WTC11 (cell line): Measurements from ENCODE around the gene TTC28. TPM values are rescaled to one million over a fixed set of nuclear protein-coding genes. Genes with fewer than 3 reads are reported as not detected.
"Not testable (repeated sequence)": the region's sequence is repeated elsewhere in the genome, so short reads cannot be mapped to it uniquely, and the experiment has no call there.

Experiments
- ATAC-seq: fragments of 200-7000 bp; cut with Tn5 transposase; 2 replicates; pipeline ENCODE4 v1.10.0; 2021; ENCODE audit warnings: mild to moderate bottlenecking, moderate library complexity
- CTCF ChIA-PET: fragments of 300-600 bp; sonication (Branson Sonifier 250); formaldehyde crosslinking; loops from one replicate; lab custom pipeline; 2021; ENCODE audit warnings: antibody characterized with exemption; lab: Charles Lee
- POLR2A ChIA-PET: fragments of 350-600 bp; sonication (Branson Sonifier 250); formaldehyde crosslinking; loops from one replicate; lab custom pipeline; 2021; ENCODE audit warnings: antibody characterized with exemption; lab: Charles Lee
- DNase-seq: peaks from one replicate; pipeline ENCODE4 v3.0.0; 2021; ENCODE audit warnings: low spot score
- H3K27ac Mint-ChIP-seq: 2 replicates; pipeline ENCODE4 v1.8.0; 2021; ENCODE audit warnings: mixed read lengths
- H3K27me3 Mint-ChIP-seq: 2 replicates; pipeline ENCODE4 v1.8.0; 2021; ENCODE audit warnings: low read depth, mild to moderate bottlenecking, moderate library complexity, mixed read lengths
- H3K36me3 Mint-ChIP-seq: 2 replicates; pipeline ENCODE4 v1.8.0; 2021; ENCODE audit warnings: mixed read lengths
- H3K4me1 Mint-ChIP-seq: 2 replicates; pipeline ENCODE4 v1.8.0; 2022; ENCODE audit warnings: mixed read lengths
- H3K4me3 Mint-ChIP-seq: 2 replicates; pipeline ENCODE4 v1.8.0; 2021; ENCODE audit warnings: mild to moderate bottlenecking, moderate library complexity, mixed read lengths
- H3K9me3 Mint-ChIP-seq: 2 replicates; pipeline ENCODE4 v1.8.0; 2021; ENCODE audit warnings: mixed read lengths
- AFF4 ChIP-seq: sonication (generic); formaldehyde crosslinking; IDR thresholded peaks from 2 replicates; pipeline ENCODE4 v1.8.1; 2023; ENCODE audit warnings: mild to moderate bottlenecking, missing genetic modification reagents, borderline replicate concordance
- ARID4B ChIP-seq: sonication (generic); formaldehyde crosslinking; IDR thresholded peaks from 2 replicates; pipeline ENCODE4 v1.8.0; 2023; ENCODE audit warnings: missing genetic modification reagents, mild to moderate bottlenecking, borderline replicate concordance
- HMGA2 ChIP-seq: fragments of 250-450 bp; sonication (Bioruptor Pico); IDR thresholded peaks from 2 replicates; pipeline ENCODE4 v1.4.0; 2021; ENCODE audit warnings: mild to moderate bottlenecking, moderate library complexity
- NFYB ChIP-seq: sonication (generic); formaldehyde crosslinking; conservative IDR thresholded peaks from 2 replicates; pipeline ENCODE4 v1.8.0; 2022; ENCODE audit warnings: low read depth, missing genetic modification reagents
- OVOL2 ChIP-seq: fragments of 250-450 bp; sonication (Bioruptor Pico); IDR thresholded peaks from 2 replicates; pipeline ENCODE4 v1.9.0; 2021; ENCODE audit warnings: mild to moderate bottlenecking, borderline replicate concordance
- SOX15 ChIP-seq: fragments of 250-450 bp; sonication (Bioruptor Pico); IDR thresholded peaks from 2 replicates; pipeline ENCODE4 v1.9.0; 2021; ENCODE audit warnings: mild to moderate bottlenecking
- SP1 ChIP-seq: sonication (generic); formaldehyde crosslinking; conservative IDR thresholded peaks from 2 replicates; pipeline ENCODE4 v1.8.1; 2022; ENCODE audit warnings: missing genetic modification reagents
- ZMAT4 ChIP-seq: fragments of 250-450 bp; sonication (Bioruptor Pico); IDR thresholded peaks from 2 replicates; pipeline ENCODE4 v1.9.0; 2021; ENCODE audit warnings: mild to moderate bottlenecking
- ZNF423 ChIP-seq: fragments of 250-450 bp; sonication (Bioruptor Pico); IDR thresholded peaks from 2 replicates; pipeline ENCODE4 v2.1.2; 2022; ENCODE audit warnings: mild to moderate bottlenecking, moderate library complexity
- total RNA-seq: library from RNA; stranded (reverse); gene quantifications from 3 replicates; pipeline ENCODE4 v1.2.3, GENCODE V29; 2021
- TF ChIP-seq, protein P1 (sequence below): sonication (generic); formaldehyde crosslinking; IDR thresholded peaks from 2 replicates; pipeline ENCODE4 v1.8.0; 2022; ENCODE audit warnings: mild to moderate bottlenecking, missing genetic modification reagents
- TF ChIP-seq, protein P2 (sequence below): sonication (generic); formaldehyde crosslinking; IDR thresholded peaks from 2 replicates; pipeline ENCODE4 v1.8.1; 2022; ENCODE audit warnings: missing genetic modification reagents, borderline replicate concordance
- TF ChIP-seq, protein P3 (sequence below): fragments of 250-450 bp; sonication (Bioruptor Pico); IDR thresholded peaks from 2 replicates; pipeline ENCODE4 v1.8.0; 2021; ENCODE audit warnings: mild to moderate bottlenecking
- TF ChIP-seq, protein P4 (sequence below): sonication (generic); formaldehyde crosslinking; IDR thresholded peaks from 2 replicates; pipeline ENCODE4 v1.8.1; 2022; ENCODE audit warnings: low read depth, missing genetic modification reagents, borderline replicate concordance
- TF ChIP-seq, protein P5 (sequence below): fragments of 250-450 bp; sonication (Bioruptor Pico); IDR thresholded peaks from 2 replicates; pipeline ENCODE4 v1.9.0; 2021; ENCODE audit warnings: mild to moderate bottlenecking, borderline replicate concordance

TTC28 gene
- total RNA-seq, 1 experiment from 2014 or later = 13.0 TPM

DNA sequence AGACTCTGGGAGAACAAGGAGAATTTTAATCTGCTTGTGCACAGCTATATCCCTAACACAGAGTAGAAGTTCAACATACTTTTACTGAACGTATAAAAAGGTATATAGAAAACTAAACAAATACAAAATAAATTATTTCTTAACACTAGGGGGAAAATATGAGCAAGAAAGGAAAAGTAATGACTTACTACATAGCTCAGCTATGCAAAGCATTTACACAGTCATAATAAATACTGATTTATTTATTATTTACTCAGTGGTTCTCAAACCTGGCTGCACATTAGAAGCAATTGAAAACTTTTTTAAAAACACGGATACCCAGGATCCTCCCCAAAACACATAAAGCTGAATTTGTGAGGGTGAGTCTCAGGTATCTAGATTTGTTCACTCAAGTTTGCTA, 182.5 kb downstream of the TTC28 start:
- H3K27me3 Mint-ChIP-seq = peaks cover 3% of the 10 kb centered on the region; the same call in 1 of the 2 replicates
- DNase-seq (no peak), ATAC-seq (no peak)
- H3K36me3 Mint-ChIP-seq = no peaks in the 10 kb centered on the region
- no peak overlapping the region for H3K4me3 Mint-ChIP-seq
- ChIA-PET POLR2A (no interaction called here), CTCF (interaction anchor here (1.1 kb wide), 1 partner anchor 445 kb away, joined by 4 read pairs; no protein-coding TSS in a partner anchor)
- no peaks in the 10 kb centered on the region for H3K4me1 Mint-ChIP-seq
- no peak overlapping the region for H3K27ac Mint-ChIP-seq
- no peak for TF ChIP-seq SOX15 (CRISPR knock-in tag)
- TF ChIP-seq SP1 (CRISPR knock-in tag) = no peak
- TF ChIP-seq NFYB (CRISPR knock-in tag) = no peak
- TF ChIP-seq OVOL2 (CRISPR knock-in tag) = no peak
- TF ChIP-seq, protein P1, sequence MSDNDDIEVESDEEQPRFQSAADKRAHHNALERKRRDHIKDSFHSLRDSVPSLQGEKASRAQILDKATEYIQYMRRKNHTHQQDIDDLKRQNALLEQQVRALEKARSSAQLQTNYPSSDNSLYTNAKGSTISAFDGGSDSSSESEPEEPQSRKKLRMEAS (CRISPR knock-in tag) = no peak
- TF ChIP-seq, protein P2, sequence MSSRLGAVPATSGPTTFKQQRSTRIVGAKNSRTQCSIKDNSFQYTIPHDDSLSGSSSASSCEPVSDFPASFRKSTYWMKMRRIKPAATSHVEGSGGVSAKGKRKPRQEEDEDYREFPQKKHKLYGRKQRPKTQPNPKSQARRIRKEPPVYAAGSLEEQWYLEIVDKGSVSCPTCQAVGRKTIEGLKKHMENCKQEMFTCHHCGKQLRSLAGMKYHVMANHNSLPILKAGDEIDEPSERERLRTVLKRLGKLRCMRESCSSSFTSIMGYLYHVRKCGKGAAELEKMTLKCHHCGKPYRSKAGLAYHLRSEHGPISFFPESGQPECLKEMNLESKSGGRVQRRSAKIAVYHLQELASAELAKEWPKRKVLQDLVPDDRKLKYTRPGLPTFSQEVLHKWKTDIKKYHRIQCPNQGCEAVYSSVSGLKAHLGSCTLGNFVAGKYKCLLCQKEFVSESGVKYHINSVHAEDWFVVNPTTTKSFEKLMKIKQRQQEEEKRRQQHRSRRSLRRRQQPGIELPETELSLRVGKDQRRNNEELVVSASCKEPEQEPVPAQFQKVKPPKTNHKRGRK = no peak
- TF ChIP-seq, protein P3, sequence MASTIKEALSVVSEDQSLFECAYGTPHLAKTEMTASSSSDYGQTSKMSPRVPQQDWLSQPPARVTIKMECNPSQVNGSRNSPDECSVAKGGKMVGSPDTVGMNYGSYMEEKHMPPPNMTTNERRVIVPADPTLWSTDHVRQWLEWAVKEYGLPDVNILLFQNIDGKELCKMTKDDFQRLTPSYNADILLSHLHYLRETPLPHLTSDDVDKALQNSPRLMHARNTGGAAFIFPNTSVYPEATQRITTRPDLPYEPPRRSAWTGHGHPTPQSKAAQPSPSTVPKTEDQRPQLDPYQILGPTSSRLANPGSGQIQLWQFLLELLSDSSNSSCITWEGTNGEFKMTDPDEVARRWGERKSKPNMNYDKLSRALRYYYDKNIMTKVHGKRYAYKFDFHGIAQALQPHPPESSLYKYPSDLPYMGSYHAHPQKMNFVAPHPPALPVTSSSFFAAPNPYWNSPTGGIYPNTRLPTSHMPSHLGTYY (CRISPR knock-in tag) = no peak
- no peak for TF ChIP-seq ZNF423
- no peak for TF ChIP-seq ARID4B (CRISPR knock-in tag)
- TF ChIP-seq, protein P4, sequence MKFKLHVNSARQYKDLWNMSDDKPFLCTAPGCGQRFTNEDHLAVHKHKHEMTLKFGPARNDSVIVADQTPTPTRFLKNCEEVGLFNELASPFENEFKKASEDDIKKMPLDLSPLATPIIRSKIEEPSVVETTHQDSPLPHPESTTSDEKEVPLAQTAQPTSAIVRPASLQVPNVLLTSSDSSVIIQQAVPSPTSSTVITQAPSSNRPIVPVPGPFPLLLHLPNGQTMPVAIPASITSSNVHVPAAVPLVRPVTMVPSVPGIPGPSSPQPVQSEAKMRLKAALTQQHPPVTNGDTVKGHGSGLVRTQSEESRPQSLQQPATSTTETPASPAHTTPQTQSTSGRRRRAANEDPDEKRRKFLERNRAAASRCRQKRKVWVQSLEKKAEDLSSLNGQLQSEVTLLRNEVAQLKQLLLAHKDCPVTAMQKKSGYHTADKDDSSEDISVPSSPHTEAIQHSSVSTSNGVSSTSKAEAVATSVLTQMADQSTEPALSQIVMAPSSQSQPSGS (CRISPR knock-in tag) = no peak
- TF ChIP-seq AFF4 (CRISPR knock-in tag) = no peak
- TF ChIP-seq ZMAT4 (CRISPR knock-in tag) = no peak
- TF ChIP-seq, protein P5, sequence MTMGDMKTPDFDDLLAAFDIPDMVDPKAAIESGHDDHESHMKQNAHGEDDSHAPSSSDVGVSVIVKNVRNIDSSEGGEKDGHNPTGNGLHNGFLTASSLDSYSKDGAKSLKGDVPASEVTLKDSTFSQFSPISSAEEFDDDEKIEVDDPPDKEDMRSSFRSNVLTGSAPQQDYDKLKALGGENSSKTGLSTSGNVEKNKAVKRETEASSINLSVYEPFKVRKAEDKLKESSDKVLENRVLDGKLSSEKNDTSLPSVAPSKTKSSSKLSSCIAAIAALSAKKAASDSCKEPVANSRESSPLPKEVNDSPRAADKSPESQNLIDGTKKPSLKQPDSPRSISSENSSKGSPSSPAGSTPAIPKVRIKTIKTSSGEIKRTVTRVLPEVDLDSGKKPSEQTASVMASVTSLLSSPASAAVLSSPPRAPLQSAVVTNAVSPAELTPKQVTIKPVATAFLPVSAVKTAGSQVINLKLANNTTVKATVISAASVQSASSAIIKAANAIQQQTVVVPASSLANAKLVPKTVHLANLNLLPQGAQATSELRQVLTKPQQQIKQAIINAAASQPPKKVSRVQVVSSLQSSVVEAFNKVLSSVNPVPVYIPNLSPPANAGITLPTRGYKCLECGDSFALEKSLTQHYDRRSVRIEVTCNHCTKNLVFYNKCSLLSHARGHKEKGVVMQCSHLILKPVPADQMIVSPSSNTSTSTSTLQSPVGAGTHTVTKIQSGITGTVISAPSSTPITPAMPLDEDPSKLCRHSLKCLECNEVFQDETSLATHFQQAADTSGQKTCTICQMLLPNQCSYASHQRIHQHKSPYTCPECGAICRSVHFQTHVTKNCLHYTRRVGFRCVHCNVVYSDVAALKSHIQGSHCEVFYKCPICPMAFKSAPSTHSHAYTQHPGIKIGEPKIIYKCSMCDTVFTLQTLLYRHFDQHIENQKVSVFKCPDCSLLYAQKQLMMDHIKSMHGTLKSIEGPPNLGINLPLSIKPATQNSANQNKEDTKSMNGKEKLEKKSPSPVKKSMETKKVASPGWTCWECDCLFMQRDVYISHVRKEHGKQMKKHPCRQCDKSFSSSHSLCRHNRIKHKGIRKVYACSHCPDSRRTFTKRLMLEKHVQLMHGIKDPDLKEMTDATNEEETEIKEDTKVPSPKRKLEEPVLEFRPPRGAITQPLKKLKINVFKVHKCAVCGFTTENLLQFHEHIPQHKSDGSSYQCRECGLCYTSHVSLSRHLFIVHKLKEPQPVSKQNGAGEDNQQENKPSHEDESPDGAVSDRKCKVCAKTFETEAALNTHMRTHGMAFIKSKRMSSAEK = no peak
- TF ChIP-seq HMGA2 = no peak
- no peaks in the 10 kb centered on the region for H3K9me3 Mint-ChIP-seq

DNA sequence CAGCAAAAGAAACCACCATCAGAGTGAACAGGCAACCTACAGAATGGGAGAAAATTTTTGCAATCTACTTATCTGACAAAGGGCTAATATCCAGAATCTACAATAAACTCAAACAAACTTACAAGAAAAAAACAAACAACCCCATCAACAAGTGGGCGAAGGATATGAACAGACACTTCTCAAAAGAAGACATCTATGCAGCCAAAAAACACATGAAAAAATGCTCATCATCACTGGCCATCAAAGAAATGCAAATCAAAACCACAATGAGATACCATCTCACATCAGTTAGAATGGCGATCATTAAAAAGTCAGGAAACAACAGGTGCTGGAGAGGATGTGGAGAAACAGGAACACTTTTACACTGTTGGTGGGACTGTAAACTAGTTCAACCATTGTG, 188.4 kb downstream of the TTC28 start:
- H3K27ac Mint-ChIP-seq, H3K4me3 Mint-ChIP-seq, H3K36me3 Mint-ChIP-seq, ATAC-seq, CTCF ChIA-PET, H3K4me1 Mint-ChIP-seq, POLR2A ChIA-PET, H3K27me3 Mint-ChIP-seq, DNase-seq: not testable (repeated sequence)
- peaks cover 12% of the 10 kb centered on the region for H3K9me3 Mint-ChIP-seq
